GM21619 (cell line): ENCODE data around the gene P3H1.

ENCODE experiments used
- ATAC-seq: cut with Tn5 transposase; IDR thresholded peaks from one replicate; pipeline ENCODE4 v1.9.1; 2021; ENCODE audit not compliant: unreplicated experiment

P3H1 gene

DNA sequence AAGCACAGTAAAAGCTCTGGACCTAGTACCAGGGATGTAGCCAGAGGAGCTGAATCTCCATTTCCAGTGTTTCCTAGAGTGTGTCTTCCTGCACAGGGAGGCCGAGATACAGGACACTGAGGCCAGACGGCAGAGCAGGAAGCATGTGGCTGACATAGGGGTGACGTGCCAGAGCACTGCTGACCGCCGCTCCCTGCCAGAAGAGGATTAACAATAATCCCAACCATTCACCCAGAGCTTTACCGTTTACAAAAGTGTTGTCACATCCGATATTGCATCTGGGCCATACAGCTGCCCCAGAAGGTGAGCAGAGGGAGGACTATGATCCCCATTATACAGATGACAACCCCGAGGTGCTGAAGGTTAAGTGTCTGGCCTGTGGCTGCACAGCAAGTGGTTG lies 21.0 kb downstream of the P3H1 start:
- ATAC-seq, result no peak

GRCh38 chr1:42744148-42744413 lies 22.7 kb downstream of the P3H1 start:
- ATAC-seq, result no peak

- ATAC-seq, result no peak
Observed at GRCh38 chr1:42743317-42744147, 23.3 kb downstream of the P3H1 start.

DNA sequence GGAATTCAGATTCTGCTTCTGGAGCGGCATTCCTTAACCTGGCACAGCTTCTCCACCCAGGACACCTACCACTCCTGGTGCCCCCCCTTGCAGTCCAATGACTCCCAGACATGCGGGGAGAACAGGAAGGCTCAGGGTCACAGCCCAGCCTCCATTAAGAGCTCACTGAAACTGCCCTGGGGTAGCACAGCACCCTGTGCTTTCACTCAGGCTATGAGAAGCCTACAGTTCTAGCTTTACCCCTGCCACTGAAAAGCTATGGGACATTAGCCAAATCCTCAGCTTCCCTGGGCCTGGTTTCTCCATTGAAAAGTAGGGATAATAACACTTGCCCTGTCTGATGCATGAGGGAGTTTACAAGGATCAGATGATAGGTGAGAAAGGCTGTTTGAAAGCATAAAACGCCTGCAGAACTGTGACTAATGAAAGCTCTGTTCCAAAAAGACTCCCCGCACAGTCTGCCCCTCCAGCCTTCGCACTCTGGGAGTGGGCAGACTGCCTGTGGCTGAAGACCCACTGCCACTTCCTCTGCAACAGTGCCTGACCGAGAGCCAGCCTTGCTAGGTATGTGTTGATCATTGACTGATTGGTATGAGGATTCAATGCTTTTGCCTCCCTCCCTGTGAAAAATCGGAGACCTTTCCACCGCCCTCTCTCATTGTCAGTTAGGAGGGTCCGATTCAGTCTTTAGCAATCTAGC lies 24.1 kb downstream of the P3H1 start:
- ATAC-seq, result no peak

DNA sequence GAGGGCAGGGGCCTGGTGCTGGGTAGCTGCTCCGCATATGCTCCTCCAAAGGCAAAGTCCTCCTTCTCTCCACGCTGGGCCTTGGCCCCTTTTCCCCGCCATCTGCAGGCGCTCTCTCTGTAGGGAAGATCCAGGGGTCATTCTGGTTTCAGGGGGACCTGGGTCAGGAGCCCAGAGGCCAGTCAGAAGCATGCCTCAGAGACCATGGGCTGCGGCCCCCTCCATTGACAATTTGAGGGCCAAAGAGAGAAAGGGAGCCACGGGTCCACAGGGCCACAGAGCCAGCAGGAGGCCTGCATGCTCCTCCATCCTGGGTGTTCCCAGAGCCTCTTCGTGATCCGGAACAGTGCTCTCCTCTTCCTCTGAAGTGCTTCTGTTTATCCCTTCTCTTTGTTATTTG lies 24.7 kb downstream of the P3H1 start:
- ATAC-seq, result no peak

- ATAC-seq, result no peak
Observed at GRCh38 chr1:42741706-42742105, 25.1 kb downstream of the P3H1 start.

- ATAC-seq, result no peak
Observed at GRCh38 chr1:42740851-42741580, 25.8 kb downstream of the P3H1 start.

DNA sequence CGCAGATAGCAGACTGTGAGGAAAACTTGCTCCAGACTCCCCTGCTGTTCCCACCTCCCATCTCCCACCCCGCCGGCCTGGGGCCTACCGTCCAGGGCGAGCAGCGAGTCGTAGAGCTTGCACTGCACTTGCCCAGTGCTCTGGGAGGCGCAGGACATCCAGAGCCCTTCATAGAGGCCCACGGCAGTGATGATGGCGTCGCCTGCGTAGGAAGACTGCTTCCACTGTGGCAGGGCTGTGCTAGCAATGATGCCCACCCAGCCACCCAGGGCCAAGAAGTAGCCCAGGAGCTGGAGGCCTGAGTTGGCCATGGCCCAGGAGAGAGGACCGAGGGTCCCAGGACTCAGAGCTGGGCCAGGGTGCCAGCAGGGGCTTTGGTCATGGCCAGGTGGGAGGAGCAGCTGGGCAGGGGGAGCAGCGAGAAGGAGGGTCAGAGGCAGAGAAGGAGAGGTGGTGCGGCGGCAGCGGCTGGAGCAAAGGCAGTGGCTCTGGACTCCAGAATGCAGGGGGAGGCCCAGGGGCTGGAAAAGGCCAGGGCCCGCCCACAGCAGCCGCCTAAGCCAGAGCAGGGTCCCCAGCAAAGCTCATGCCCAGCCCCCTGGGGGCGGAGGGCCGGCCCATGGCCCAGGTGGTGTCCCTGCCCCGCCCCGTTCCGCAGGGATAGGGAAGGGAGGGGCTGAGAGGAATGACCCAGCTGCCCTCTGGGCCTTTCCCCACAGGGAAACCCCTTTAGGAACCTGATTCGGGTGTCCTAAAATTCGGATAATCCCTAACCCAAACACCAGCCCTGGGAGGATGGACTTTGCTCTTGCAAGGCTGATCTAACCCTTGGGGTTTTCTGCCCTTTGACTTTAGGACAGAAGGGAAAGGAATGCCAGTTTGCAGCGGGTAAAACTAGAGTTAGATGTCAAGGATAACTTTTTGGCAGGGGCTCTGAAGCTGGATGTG lies 26.8 kb downstream of the P3H1 start, which contains the start of gene CLDN19:
Gene CLDN19, minus strand, starts transcription at position 484 of the 948 bp plus-strand sequence. Its CDS starts 173 bp downstream, at position 311.
- ATAC-seq, result no peak

GRCh38 chr1:42738678-42739226 lies 28.1 kb downstream of the P3H1 start:
- ATAC-seq, result no peak

DNA sequence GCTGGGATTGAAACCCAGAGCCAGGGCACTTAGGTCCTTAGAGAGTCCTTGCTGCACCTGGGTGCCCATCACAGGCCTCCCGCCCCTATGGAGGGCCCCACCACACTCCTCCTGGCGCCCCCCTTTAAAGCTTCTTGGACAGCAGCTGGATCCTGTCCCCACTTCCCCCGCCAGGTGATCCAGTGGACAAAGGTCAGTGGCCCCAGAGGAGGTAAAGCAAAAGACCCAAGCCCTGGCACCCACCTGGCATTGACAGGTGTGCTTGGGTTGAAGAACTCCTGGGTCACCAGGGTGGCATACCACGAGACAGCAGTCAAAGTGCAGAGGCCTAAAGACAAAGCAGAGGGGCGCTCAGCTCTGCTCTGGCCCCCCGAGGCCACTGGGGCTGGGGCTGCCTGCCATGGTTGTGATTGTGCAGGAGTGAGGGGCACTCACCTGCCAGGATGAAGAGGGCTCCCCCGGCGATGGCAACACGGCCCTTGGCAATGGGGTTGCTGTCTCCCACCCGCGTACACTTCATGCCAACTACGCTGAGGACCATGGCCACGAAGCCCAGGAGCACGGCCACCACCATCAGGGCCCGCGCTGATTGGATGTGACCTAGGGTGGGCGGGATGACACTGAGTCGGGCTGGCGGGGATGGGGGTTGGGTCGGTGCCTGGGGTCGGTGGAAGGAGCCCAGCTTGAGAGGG lies 28.7 kb downstream of the P3H1 start:
- no peak for ATAC-seq

- ATAC-seq, result no peak
Observed at GRCh38 chr1:42737257-42737656, 29.6 kb downstream of the P3H1 start.

DNA sequence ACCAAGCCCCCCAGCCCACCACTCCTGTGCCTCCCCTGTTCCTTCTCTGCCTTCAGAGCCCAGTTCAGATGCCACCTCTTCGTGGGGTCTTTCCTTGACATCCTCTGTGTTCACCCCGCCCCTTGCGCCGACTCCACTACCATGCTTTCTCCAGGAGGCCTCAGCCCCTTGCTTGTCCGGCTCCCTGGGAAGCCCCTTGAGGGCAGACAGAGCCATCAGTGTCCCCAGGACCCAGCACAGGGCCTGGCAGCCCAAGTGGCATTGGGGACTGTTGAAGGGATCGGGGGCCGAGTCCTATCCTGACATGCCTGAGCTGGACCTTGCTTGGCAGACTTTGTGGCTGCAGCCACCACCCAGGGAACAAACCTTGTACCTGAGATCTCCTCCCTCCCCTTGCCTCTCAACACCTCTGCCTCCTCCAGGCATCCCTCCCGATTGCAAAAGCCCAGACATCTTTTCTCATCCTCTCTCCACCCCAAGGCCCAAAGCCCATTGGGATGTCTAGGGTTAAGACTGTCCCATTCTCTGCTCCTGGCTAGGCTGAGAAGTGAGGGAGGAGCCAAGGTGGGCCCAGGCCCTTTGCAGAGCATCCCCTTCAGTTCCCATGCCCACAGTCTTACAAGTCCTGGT lies 30.1 kb downstream of the P3H1 start:
- ATAC-seq, result no peak

- ATAC-seq, result no peak
Observed at GRCh38 chr1:42736152-42736551, 30.7 kb downstream of the P3H1 start.

DNA sequence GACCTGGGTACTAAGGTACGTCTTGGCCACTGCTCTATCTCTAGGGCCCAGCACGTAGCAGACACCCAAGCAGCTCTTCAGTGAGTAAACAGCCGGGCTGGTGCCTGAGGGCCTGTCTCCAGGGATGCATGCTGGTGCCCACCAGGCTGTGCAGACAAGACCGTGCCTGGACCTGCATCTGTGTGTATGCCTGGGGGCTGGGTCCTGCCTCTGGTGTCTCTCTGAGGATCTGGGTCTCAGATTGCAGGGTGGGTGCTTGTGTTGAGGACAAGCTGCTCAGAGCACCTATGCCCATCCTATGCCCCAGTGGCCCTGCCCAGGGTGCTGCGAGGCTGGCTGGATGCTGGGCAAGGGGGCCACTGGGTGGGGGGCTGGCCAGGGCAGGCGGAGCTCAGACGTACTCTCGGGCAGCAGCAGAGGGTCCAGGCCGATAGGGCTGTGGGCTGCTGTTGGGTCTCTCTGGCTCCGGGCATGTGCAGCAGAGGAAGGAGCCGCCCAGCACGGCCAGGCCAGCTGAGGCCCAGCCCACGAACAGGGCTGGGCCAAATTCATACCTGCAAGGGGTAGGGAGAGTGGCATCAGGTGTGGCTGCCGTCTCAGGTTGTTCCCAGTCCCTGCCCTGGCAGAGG lies 31.2 kb downstream of the P3H1 start:
- ATAC-seq, result no peak

GRCh38 chr1:42735056-42735455 lies 31.8 kb downstream of the P3H1 start:
- no peak for ATAC-seq

DNA sequence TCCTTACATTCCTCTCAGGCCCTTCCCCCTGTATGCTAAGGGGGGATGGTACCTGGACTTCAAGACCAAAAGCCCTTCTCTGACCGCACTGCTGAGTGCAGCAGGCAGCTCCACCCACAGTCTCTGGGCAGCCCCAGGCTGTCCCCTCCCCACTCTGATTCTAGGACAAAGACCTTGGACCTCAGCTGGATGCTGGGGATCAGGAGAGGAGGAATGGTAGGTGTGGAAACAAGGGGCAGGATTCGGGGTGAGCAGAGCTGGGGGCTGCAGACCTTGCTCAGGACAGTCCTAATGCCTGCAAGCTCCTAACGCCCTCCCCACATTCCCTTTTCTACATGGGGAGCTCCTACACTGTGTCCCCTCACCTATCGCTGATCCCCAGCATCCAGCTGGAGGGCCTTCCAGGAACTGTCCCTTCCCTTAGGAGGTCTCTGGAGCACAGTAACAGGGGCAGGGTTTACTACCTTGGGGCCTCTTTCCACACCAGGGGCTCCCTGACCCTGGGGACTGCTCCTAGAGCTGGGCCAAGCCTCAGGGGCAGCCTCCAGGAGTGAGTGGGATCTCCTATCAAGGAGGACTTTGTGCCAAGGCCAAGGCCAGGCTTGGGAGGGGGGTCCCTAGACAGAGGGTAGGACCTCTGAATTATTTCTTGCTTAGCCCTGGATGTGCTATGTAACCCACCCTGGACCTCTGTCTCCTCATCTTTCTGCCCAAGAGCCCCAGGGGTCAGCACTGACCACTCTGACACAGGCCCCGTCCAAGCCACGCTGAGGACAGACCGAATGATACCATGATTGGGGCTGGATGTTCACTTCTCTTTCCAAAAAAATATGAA lies 32.4 kb downstream of the P3H1 start:
- no peak for ATAC-seq

DNA sequence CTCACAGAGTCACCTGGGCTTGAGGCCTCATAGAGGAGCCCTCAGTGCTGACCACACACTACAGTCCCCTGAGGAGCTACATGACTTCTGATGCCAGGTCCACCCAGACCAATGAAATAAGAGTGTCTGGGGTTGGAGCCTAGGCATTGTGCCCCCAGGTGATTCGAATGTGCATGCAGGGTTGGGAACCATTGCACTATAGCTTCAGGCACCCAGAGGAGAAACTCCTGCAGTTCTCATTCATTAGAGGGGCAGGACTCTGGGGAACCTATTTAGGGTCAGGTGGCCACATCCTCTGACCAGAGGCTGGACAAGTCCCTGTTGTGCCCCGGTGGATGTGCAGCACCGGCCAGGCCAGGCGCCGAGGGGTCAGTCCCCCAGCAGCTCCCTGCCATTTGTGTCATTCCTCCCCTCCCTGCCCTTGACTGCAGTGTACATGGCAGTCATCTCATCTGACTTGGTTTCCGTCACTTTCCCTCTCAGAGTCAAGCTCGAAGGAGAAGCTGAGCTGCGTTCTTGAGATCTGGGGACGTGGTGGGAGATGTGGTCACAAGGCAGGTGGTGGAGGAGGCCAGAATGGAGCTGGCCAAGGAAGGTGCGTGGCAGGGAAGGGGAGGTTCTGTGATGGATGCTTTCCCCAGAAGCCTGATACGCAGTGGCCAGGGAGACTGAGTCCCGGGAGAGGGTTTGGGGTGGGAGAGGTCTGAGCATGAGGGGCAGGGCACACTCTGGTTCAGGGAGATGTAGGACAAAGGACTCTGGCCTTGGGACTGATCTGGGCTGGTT lies 33.2 kb downstream of the P3H1 start:
- no peak for ATAC-seq
